SU-DHL-6 (cell line): ENCODE results near the gene GALNT15.

Experiments used
- H2AFZ ChIP-seq: fragments of 200-600 bp; sonication (generic); 2 replicates; pipeline ENCODE4 v1.6.1; 2014; ENCODE audit warnings: low read depth, mild to moderate bottlenecking, moderate library complexity, mixed read lengths, antibody characterized with exemption, low read length; ENCODE audit not compliant: severe bottlenecking
- H3F3A ChIP-seq: fragments of 200-600 bp; shearing (Covaris generic); 2 replicates; pipeline ENCODE4 v1.6.0; 2016; ENCODE audit warnings: antibody characterized with exemption, mild to moderate bottlenecking; ENCODE audit not compliant: insufficient read depth
- H3K27ac ChIP-seq: fragments of 200-600 bp; sonication (generic); 2 replicates; pipeline ENCODE4 v1.5.1; 2016; ENCODE audit warnings: low read depth, mild to moderate bottlenecking, low read length, moderate library complexity, mixed read lengths
- H3K27me3 ChIP-seq: fragments of 200-600 bp; sonication (generic), shearing (Covaris generic); 2 replicates; pipeline ENCODE4 v1.6.0; 2014; ENCODE audit warnings: mild to moderate bottlenecking, low read length
- H3K36me3 ChIP-seq: fragments of 200-600 bp; sonication (generic); 2 replicates; pipeline ENCODE4 v1.6.1; 2014; ENCODE audit warnings: mild to moderate bottlenecking, low read length, mixed read lengths
- H3K4me2 ChIP-seq: fragments of 300-600, 200-600 bp; shearing (Covaris generic), sonication (generic); 2 replicates; pipeline ENCODE4 v1.6.0; 2014; ENCODE audit warnings: low read length, low read depth, mild to moderate bottlenecking; ENCODE audit not compliant: poor library complexity, severe bottlenecking
- H3K4me3 ChIP-seq: fragments of 200-600 bp; sonication (generic); 2 replicates; pipeline ENCODE4 v1.5.1; 2014; ENCODE audit warnings: antibody characterized with exemption, low read length, mild to moderate bottlenecking, mixed read lengths; ENCODE audit not compliant: insufficient read depth, poor library complexity, severe bottlenecking
- H3K79me2 ChIP-seq: fragments of 200-600 bp; sonication (generic); 2 replicates; pipeline ENCODE4 v1.6.1; 2014; ENCODE audit warnings: mild to moderate bottlenecking, low read length, moderate library complexity; ENCODE audit not compliant: insufficient read depth
- H3K9ac ChIP-seq: fragments of 200-600 bp; sonication (generic); 2 replicates; pipeline ENCODE4 v1.7.0; 2014; ENCODE audit warnings: mild to moderate bottlenecking, low read length
- H3K9me2 ChIP-seq: fragments of 200-600 bp; sonication (generic); replicated peaks from 2 replicates; pipeline ENCODE4 v1.6.1; 2014; ENCODE audit warnings: low read length; ENCODE audit not compliant: insufficient read depth
- H3K9me3 ChIP-seq: fragments of 200-600 bp; sonication (generic); 2 replicates; pipeline ENCODE4 v1.6.1; 2014; ENCODE audit warnings: low read length, mixed read lengths; ENCODE audit not compliant: insufficient read depth
- H4K20me1 ChIP-seq: fragments of 200-600 bp; sonication (generic); 2 replicates; pipeline ENCODE4 v1.6.1; 2014; ENCODE audit warnings: low read depth, mild to moderate bottlenecking, antibody characterized with exemption, low read length, moderate library complexity, mixed read lengths
- CTCF ChIP-seq: fragments of 200-600 bp; sonication (generic); IDR thresholded peaks from one replicate; pipeline ENCODE4 v1.5.1; 2017; ENCODE audit warnings: antibody characterized with exemption, mild to moderate bottlenecking, low read length, moderate library complexity; ENCODE audit not compliant: insufficient read depth, poor library complexity, severe bottlenecking
- EZH2phosphoT487 ChIP-seq: fragments of 200-600 bp; sonication (generic), shearing (Covaris generic); conservative IDR thresholded peaks from 2 replicates; pipeline ENCODE4 v1.6.1; 2018; ENCODE audit warnings: mild to moderate bottlenecking, antibody characterized with exemption, low read length, moderate library complexity, mixed read lengths

GALNT15 gene

GRCh38 chr3:16266714-16267113 lies 92.2 kb downstream of the GALNT15 start:
- Histone ChIP-seq H3K9ac (peak overlapping the region; percentile 69; the same call in 1 of the 2 replicates), H3K9me2 (no peaks in the 10 kb centered on the region), H3K4me2 (peak overlapping the region; percentile 85), H3K79me2 (peaks cover 58% of the 10 kb centered on the region), H3F3A (peaks cover 6% of the 10 kb centered on the region; the same call in 1 of the 2 replicates), H4K20me1 (no peaks in the 10 kb centered on the region), H3K27me3 (no peaks in the 10 kb centered on the region), H3K36me3 (peaks cover 8% of the 10 kb centered on the region; the same call in 1 of the 2 replicates), H3K9me3 (no peaks in the 10 kb centered on the region), H3K4me3 (peak overlapping the region; percentile 75), H3K27ac (no peak overlapping the region), H2AFZ (no peak overlapping the region)
- TF ChIP-seq CTCF (no peak), EZH2phosphoT487 (no peak)

- H3K27me3 ChIP-seq, result no peaks in the 10 kb centered on the region
- no peaks in the 10 kb centered on the region for H4K20me1 ChIP-seq
- H2AFZ ChIP-seq, result no peak overlapping the region
- H3K9me2 ChIP-seq, result no peaks in the 10 kb centered on the region
- no peak overlapping the region for H3K4me3 ChIP-seq
- no peak overlapping the region for H3K4me2 ChIP-seq
- H3K79me2 ChIP-seq, result peaks cover 33% of the 10 kb centered on the region
- no peak overlapping the region for H3K27ac ChIP-seq
- H3K36me3 ChIP-seq, result peaks cover 20% of the 10 kb centered on the region; the same call in 1 of the 2 replicates
- TF ChIP-seq CTCF (no peak), EZH2phosphoT487 (no peak)
- peaks cover 6% of the 10 kb centered on the region; the same call in 1 of the 2 replicates for H3F3A ChIP-seq
- no peaks in the 10 kb centered on the region for H3K9me3 ChIP-seq
- no peak overlapping the region for H3K9ac ChIP-seq
Observed at GRCh38 chr3:16270855-16271254, 96.4 kb downstream of the GALNT15 start.

- no peak overlapping the region for H3K4me2 ChIP-seq
- no peak overlapping the region for H3K9ac ChIP-seq
- no peak overlapping the region for H3K4me3 ChIP-seq
- H3K79me2 ChIP-seq, result peaks cover 15% of the 10 kb centered on the region
- H4K20me1 ChIP-seq, result no peaks in the 10 kb centered on the region
- no peak overlapping the region for H2AFZ ChIP-seq
- peaks cover 20% of the 10 kb centered on the region; the same call in 1 of the 2 replicates for H3K36me3 ChIP-seq
- H3K27me3 ChIP-seq, result no peaks in the 10 kb centered on the region
- no peaks in the 10 kb centered on the region for H3K9me2 ChIP-seq
- peaks cover 3% of the 10 kb centered on the region; the same call in 1 of the 2 replicates for H3F3A ChIP-seq
- no peak for TF ChIP-seq EZH2phosphoT487
- no peak for TF ChIP-seq CTCF
- no peak overlapping the region for H3K27ac ChIP-seq
- H3K9me3 ChIP-seq, result no peaks in the 10 kb centered on the region
Observed at GRCh38 chr3:16272588-16272987, 98.1 kb downstream of the GALNT15 start.
